GM21515 (cell line): ENCODE measurements around the gene RIMBP2.

Source experiments
- ATAC-seq: cut with Tn5 transposase; IDR thresholded peaks from one replicate; pipeline ENCODE4 v1.9.1; 2021; ENCODE audit not compliant: unreplicated experiment

RIMBP2 gene

DNA sequence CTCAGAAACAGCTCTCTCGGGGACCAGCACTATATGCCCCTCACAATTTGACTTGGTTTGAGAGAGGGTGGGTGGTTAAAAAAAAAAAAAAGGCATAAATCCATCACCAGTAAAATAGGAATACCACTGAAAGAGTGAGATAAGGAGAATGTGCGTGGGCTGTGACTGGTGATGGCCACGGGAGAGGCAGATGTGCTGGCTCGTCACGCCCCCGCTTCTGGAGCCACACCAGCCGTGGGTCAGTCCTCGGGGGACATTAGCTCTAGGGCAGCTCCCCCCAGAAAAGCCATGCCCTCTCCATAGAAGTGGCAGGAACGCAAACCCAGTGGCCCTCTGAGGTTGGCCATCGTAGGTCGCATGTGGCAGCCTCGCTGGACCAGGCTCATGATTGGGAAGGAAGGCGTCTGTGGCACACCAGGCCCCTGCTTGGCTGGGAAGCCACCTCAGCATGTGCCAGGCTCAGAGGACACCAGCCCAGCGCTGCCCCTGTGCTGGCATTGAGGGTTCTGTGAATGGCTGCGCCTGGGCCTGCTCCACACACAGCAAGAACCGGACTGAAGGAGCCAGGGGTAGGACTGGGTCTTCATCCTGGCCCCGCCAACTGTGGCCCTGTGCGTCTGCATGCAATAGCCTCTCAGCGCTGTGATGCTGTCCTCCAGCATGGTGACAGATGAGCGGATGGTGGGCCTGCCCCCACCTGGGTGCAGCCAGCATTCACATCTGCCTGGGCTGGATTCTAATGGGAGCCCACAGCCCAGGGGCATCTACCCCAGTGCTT, 267.9 kb downstream of the RIMBP2 start:
- ATAC-seq = no peak

DNA sequence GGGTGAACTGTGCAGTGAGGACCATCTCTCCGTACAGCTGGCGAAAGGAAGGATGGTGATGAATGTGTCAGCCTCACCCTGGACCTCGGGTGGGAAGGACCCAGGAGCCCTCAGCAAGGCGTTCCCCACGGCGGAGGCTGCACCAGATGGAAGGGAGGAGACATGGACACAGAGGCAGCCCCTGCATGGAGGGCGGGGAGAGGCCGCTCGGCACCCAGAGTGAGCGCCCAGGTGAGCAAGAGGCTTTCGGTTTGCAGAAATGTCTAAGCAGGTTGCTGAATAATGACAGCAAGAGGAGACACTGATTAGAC, 268.5 kb downstream of the RIMBP2 start:
- ATAC-seq = no peak

DNA sequence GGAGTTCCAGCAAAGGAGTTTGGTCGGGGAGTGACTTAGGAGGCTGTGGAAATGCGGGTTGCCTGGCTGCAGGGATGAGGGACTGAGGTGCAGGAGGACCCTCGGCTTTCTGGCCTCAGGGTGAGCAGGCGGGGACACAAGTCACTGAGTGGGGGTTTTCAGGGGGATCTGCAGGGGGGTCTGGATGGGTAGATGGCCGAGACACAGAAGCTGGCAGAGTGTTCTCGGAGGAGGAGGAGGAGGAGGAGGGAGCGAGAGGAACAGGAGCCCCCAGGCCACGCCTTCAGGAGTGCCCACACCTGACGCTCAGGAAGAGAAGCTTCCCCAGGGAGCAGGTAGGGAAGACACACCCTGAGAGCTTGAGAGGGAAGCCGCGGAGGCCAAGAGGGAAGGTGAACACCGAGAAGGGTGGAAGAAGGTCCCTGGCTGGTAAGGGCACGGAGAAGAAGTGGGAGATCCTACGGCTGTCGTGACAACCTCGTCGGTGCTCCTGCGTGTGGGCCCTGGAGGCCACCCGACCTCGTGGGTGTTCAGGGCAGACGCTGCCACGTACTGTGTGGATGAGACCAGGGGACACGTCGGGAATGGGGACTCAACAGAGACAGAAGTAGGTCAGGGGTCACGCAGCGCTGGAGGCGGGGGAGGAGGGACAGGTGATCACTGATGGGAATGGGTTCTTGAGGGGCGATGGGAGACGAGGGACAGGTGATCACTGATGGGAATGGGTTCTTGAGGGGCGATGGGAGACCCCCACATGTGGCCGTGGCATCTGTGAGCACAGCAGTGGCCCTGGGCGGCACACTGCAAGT, 269.0 kb downstream of the RIMBP2 start:
- no peak for ATAC-seq

DNA sequence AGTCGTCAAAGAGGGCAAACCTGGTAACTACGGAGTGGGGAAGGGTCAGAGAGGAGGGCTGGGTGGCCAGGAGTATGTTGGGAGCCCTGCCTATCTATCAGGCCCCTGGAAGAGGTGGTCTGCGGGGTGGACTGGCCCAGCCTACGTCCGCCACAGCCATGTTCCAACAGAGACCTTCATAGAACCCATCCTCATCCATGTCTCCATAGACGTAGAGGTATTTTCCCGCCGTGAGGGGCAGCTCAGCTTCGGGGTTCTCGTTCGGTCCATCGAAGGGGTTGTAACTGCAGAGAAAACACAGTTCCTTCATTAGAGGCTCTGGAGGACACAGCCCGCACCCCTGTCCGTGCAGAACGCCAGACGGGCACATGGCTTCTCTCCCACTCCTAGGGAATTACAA, 271.1 kb downstream of the RIMBP2 start:
- ATAC-seq = no peak

DNA sequence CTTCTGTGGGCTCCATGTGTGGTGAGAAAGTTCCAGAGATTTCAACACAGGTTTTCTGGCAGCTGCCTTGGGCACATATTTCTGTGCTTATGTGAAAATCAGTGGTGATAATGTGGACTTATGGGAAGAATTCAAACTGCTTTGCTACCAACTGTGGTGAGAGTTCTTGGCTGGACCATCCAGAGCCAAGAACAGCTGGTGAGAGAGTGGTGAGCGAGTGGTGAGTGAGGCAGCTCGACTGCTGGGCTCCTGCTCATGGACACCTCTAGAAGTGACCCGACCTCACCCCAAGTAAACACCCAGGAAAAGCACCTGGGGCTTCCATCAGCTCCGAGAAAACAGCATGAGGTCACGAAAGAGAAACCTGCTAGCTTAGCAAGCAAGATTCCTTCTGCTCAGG, 272.0 kb downstream of the RIMBP2 start:
- no peak for ATAC-seq

DNA sequence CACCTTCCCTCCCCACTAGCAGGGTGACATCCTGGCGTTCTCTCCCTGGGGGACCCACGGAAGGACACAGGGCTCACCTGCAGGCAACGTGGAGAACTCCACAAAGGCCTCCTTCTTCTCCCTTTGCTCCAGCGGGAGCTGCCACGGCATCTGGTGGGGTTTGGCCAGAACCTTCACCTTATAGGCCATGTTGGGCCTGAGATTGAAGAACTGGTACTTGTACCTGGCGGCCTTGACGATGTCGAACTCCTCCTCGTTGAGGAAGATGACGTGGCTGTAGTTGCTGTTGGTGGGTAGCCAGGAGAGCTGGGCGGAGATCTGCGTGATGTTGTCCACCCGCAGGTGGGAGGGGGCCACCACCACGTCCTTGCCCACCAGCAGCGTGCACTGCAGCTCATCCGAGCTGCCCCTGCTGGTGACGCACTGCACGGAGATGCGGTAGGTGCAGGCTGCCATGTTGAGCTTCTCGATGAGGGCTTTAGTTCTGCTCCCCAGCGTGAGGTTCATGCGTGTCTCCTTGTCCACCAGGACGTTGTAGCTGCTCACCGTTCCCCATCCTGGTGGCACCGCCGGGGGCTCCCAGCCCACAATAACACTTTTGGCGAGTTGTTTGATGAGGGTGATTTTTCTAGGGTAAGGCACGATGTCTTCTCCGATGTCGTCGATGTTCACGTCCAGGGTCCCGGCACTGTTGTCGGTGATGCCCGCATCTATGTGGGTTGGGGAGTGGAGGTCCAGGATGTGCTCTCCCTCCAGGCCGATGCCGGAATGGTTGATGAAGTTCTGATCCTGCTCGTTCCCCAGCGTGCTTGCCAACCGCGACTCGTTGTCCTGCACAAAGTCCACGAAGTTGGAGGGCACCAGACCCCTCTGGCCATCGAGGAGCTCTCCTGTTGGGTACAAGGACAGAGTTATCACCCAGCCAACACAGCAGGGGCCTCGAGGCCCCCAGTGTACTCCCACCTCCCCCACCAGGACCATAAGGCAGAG, 274.0 kb downstream of the RIMBP2 start:
- no peak for ATAC-seq

DNA sequence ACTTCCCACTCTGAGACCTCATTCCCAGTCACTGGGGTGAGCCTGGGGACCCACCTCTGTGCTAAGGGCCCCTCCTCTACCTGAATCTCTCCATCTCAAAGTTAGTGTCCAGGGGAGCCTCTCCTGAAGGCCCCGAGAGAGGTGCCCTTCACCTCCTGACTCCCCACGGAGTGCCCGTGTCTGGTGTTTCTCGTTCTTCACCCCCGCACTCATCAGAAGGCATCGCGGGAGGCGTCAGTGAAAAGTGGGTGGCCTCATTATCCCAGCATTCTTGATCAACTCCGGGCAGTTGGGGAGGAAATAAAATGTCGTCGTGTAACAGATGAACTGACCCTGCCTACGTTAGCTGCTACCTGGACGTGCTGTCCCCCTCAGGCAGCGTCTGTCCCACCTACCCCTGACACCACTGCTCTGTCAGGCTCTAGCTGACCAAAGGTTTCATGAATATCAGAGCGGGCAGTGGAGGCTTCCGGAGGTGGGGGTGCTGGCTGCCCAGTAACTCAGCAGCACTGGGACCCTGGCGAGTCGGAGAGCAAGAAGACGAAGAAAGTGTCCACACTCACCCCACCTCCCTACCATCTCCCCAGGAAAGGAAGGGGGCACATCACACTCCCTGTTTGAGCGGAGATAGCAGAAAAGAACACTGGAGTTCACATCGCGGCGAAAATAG, 275.6 kb downstream of the RIMBP2 start:
- ATAC-seq = no peak

DNA sequence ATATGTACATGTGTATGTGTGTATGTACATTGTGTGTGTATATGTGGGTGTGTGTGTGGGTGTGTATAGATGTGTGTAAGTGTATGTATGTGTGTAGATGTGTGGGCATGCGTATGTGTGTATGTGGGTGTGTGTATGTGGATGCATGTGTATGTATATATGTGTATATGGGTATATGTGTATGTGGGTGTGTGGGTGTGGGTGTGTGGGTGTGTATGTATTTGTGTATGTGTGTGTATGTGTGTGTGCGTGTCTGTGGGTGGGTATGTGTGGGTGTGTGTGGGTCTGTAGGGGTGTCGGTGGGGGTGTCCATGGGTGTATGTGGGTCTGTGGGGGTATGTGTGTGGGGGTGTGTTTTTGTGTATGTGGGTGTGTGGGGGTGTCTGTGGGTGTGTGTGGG, 276.8 kb downstream of the RIMBP2 start:
- no peak for ATAC-seq

DNA sequence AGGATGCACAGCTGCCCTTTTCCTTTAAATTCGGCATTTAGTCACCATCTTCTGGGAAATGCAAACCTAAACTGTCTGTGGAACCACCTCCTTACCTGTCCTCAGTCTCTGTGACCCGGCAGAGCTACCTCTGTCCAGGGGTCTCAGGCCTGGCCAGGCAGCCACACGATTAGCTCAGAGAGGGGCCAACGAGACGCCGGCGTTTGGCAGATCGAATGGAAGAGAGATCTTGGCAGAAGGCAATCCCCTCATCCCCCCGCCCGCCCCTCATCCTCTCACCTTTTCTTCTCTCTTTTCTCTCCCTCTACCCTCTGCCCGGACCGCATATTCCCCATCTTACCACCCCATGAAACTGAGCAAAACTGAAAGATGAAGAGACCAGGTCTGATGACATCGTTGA, 277.4 kb downstream of the RIMBP2 start:
- no peak for ATAC-seq

DNA sequence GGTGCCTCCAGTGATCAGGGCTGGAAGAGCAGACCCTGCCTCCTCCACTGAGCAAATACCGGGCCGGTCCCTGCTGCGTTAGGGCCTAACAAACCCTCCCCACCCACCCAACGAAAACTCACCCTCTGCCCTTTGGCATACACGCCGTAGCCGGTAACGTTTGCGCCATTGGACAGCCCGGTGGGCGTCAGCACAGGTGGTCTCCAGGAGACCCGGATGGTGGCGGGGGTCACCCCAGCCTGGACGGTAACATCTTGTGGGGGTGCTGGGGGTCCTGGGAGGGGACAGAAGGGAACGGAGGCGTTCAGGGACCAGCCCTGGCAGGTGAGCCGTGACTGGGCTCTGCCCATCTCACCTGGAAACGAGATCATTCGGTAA, 277.9 kb downstream of the RIMBP2 start:
- ATAC-seq = no peak

DNA sequence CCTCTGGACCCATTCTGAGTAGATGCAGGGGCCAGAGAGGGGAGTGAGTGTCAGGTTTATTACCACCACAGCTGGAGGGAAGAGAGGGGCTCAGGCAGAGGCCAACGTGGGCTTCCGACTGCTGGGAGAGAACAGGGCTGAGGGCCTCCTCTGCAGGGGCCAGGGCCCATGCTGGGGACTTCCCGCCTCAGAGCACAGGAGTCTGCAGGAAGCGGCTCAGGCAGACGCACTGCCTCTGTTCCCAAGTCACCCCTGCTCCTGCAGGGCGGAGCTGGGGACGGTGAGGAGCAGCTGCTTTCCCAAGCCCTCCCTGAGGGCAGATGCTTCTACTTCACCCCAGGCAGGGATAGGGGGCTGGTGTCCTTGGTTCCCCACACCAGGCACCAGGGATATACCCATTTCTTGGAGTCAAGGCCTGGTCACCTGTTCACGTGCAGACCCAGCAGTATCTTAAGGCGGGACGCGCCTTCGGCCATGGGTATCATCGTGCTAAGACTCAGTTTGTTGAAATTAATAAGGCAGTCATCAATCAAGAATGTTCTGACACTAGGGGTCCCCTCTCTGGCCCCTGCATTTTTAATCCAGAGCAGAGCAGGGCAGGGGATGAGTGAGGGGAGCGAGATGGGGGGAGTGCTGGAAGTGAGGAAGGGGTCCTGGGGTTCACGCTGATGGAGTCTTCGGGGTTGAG, 278.4 kb downstream of the RIMBP2 start:
- no peak for ATAC-seq

DNA sequence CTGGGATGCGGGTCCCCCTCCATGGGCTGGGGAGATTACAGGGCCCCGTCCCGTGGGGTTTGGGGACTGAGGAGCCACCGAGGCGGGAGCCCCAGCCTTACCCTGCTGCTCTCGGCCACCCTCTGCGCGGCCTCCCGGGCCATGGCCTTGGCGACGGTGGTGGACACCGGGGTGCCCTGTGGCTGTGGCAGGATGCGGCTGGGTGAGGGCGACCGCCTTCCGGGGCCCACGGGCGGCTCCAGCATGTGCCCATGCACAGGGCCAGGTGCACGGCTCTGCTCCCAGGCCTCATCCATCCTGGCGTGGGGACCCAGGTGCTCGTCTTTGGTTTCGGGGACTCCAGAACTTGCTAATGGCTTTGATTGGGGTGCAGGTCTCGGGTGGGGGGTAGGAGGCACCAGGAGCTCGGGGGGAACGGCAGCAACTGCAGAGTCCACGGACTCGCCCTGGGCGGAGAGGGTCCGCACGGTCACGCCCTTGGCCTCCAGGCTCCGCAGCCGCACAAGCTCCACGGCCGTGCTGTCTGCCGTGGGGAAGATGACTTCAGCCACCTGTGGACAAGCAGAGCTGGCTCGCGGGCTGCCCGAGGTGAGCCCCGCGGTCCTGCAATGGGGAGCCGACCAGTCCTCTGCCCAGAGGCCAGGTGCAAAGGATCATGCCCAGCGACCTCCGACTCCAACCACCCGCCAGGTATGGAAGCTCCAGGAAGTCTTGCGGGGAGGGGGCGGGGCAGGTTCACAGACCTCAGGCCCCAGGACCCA, 279.2 kb downstream of the RIMBP2 start:
- ATAC-seq = no peak

DNA sequence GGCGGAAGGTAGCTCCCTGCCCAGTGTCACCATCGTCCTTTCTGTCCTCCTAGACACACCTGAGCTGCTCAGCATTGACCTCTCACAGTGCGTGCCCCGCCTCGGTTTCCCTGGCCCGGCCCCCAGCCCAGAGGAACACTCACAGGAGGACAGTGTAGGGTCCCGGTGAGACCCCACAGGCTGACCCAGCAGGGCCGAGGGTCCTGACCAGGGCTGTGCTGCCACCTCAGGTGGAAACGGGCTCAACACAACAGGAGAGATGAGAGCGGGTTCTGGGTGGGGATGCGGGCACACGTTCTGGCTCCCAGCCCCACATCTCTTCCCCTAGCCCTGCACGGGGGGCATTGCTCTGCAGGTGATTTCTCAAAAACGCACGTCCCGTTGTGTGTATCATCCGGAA, 280.3 kb downstream of the RIMBP2 start:
- ATAC-seq = no peak

DNA sequence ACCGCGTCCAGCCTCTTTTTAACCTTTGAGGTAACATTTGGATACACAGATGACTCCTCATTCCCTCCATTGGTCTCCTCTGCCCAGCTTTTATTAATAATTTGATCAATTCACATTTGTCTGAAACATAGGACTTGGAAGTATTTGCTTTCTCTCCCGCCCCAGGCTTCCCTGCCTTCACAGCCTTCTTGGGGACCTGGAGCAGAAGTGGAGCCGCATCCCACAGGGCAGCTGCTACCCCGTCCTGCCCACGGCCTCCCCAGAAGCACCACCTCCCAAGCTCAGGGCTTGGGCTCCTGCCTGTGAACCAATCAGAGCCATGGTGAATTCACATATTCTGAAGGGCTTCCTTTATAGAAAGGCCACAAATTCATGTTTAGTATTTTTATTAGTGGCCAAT, 280.8 kb downstream of the RIMBP2 start:
- ATAC-seq = no peak

DNA sequence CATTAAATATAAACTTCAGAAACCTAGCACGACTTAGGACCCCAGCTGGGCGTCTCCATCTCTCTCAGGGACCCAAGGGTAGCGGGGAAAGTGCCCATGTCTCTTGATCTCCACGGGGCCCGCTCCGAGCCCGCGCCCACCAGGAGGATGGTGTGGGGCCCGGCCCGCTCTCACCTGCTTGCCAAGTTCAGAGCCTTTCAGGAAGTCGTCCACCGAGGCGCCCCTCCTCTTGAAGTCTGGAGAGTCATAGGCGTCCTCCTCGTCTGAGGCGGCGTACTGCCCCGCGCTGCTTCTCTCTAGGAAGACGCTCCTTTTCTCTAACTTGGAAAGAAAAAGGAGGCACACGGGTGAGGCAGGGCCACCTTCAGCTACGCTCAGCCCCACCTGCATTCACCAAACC, 281.5 kb downstream of the RIMBP2 start:
- no peak for ATAC-seq

DNA sequence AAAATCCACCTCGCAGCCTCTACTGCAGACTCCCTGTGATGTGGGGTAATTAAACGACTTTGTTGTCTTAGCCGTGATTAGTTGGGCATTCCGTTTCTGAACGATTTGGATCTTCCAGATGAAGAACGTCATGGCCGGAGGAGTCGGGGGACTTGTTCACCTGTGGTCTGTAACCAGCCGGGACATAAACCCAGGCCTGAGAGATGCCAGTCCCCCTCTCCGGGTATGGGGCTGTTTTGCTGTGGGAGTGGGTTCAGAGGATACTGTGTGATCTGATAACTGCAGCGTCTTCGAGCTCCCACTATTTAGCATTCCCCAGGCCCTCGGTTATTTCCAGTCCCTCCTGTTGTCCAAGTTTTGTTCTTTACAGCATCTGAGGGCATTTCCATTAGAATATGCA, 282.3 kb downstream of the RIMBP2 start:
- ATAC-seq = no peak

DNA sequence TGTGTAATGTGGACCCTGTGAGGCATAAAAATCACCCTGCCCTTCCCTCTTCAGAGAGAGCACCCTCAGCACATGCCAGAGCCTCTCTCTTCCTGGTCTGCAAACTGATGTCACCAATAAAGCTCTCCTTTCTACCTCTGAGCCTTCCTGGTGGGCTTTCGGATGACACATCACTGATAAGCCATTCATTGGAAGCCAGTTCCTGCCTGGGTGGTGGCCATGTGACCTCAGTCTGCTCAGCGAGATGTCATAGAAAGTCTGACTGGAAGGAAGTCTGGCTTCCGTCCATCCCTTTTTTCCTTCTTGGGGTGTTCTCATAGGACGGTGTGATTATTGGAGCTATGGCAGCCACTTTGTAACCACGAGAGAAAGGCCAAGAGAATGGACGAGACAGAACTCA, 282.7 kb downstream of the RIMBP2 start:
- no peak for ATAC-seq

DNA sequence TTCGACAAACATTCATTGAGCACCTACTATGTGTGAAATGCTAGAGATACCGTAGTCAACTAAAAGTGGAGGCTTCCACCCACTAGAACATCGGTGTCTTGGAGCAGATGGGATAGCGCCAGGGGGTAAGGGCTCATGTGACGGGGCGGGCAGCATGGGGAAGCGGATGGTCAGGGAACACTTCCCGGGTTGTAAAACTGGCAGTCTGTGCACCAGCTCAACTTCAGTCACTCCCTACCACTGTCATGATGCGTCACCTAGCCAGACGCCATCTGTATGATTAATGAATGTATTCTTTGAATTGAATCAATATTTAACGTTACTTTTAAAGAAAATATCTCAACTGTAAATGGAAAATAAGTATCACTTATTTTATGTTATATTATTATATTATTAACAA, 284.9 kb downstream of the RIMBP2 start:
- no peak for ATAC-seq

DNA sequence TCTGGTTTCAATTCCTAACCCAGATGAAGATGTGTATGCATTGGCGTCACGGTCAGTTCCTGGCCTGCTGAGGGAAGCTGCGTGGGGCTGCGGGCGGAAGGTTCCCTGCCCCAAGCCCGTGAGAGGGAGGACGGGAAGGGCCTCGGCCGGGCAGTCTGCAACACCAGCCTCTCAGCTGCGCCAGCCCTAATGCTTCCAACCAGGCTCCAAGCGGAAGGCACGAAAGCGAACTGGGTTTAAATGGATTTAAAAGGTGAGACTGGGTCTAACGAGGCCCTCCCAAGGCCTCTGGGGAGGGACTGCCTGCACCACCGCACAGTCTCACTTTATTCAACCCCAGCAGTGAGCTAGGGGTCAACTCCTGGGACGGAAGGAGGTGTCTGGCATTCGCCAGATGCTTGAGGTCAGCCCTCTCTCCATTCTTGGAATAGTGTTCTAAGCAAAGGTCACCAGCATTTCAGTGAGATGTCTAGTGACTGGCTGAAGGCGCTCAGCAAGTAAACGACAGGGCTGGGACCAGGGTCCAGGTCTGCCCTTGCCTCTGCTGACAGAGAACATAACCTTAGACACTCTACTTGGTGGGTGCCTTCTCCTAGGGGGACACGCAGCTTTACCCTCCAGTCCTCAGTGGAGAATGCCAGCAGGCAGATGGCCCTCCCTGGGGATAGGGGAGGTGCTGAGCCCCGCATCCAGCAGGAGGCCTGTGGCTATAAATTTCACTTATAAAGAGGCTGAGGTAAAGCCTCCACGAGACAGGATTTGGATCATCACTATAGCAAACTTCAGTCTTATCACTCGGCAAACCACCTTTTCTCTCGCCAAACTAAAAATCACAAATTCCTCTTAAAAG, 286.2 kb downstream of the RIMBP2 start:
- no peak for ATAC-seq
